Measurements from ENCODE around the gene UBXN7. TPM values are rescaled to one million over a fixed set of nuclear protein-coding genes. Genes with fewer than 3 reads are reported as not detected.
"Not testable (repeated sequence)": the region's sequence is repeated elsewhere in the genome, so short reads cannot be mapped to it uniquely, and the experiment has no call there.

The UBXN7 gene
- 10 to 100 TPM; 33.7 to 36.3 (median 35.4) TPM for total RNA-seq
- 11.6 TPM for polyA plus RNA-seq
- long read RNA-seq, donor 1, full-length matches to known transcripts: 13 of 17 reads
- long read RNA-seq, donor 1, partial matches to known transcripts: 1 of 17 reads
- long read RNA-seq, donor 1, other reads (novel, unspliced or antisense): 3 of 17 reads
- long read RNA-seq, donor 2, full-length matches to known transcripts: 2 of 3 reads
- long read RNA-seq, donor 2, partial matches to known transcripts: 1 of 3 reads
- long read RNA-seq, donor 2, other reads (novel, unspliced or antisense): 0 of 3 reads
- long read RNA-seq, donor 3, full-length matches to known transcripts: 19 of 29 reads
- long read RNA-seq, donor 3, partial matches to known transcripts: 2 of 29 reads
- long read RNA-seq, donor 3, other reads (novel, unspliced or antisense): 8 of 29 reads
- long read RNA-seq, donor 4, full-length matches to known transcripts: 3 of 4 reads
- long read RNA-seq, donor 4, partial matches to known transcripts: 0 of 4 reads
- long read RNA-seq, donor 4, other reads (novel, unspliced or antisense): 1 of 4 reads

GRCh38 chr3:196432137-196432879, at the start of gene UBXN7:
TSS of gene UBXN7 (minus strand) at chr3:196432427. CDS start at chr3:196432399, 28 bp downstream.
- peak; percentile 95 to 99 (median 97) for DNase-seq
- H3K4me3 ChIP-seq (ENCODE audit: low read length): peak within 1 kb of the TSS; percentile 77
- H3K27ac ChIP-seq (ENCODE audit: low read length): peak within 1 kb of the TSS; percentile 67
- no peaks in the 10 kb centered on the region for H3K9me3 ChIP-seq (ENCODE audit: control insufficient read depth, low read length)
- WGBS: under 1% methylated on average over 67 of the region's 67 CpGs
- H3K27me3 ChIP-seq (ENCODE audit: control insufficient read depth, insufficient read depth): no peaks in the 10 kb centered on the region
- H3K4me1 ChIP-seq (ENCODE audit: control insufficient read depth, insufficient read depth, low read length): no peaks in the 10 kb centered on the region
- ATAC-seq: peak; percentile 96 to 98
- intact Hi-C loops (cut with DNase I): no loop called here

GRCh38 chr3:196477678-196478077, 45.5 kb upstream of the UBXN7 start:
- H3K4me1 ChIP-seq (ENCODE audit: control insufficient read depth, insufficient read depth, low read length): no peaks in the 10 kb centered on the region
- intact Hi-C loops (cut with DNase I): no loop called here
- WGBS: 96% methylated on average over 4 of the region's 4 CpGs
- DNase-seq (no peak), ATAC-seq (no peak)
- no peaks in the 10 kb centered on the region for H3K27me3 ChIP-seq (ENCODE audit: control insufficient read depth, insufficient read depth)
- no peak overlapping the region for H3K27ac ChIP-seq (ENCODE audit: low read length)
- no peaks in the 10 kb centered on the region for H3K9me3 ChIP-seq (ENCODE audit: control insufficient read depth, low read length)
- H3K4me3 ChIP-seq (ENCODE audit: low read length): no peak overlapping the region

GRCh38 chr3:196472286-196472685, 40.1 kb upstream of the UBXN7 start:
- DNase-seq (no peak), ATAC-seq (no peak)
- Histone ChIP-seq H3K4me3 (ENCODE audit: low read length) (no peak overlapping the region), H3K27me3 (ENCODE audit: control insufficient read depth, insufficient read depth) (no peaks in the 10 kb centered on the region), H3K4me1 (ENCODE audit: control insufficient read depth, insufficient read depth, low read length) (no peaks in the 10 kb centered on the region), H3K9me3 (ENCODE audit: control insufficient read depth, low read length) (no peaks in the 10 kb centered on the region), H3K27ac (ENCODE audit: low read length) (no peak overlapping the region)
- 93% methylated on average over 8 of the region's 8 CpGs for WGBS
- intact Hi-C loops (cut with DNase I): no loop called here

- DNase-seq (no peak), ATAC-seq (no peak)
- Histone ChIP-seq H3K27me3 (ENCODE audit: control insufficient read depth, insufficient read depth) (no peaks in the 10 kb centered on the region), H3K27ac (ENCODE audit: low read length) (no peak overlapping the region), H3K4me1 (ENCODE audit: control insufficient read depth, insufficient read depth, low read length) (no peaks in the 10 kb centered on the region), H3K4me3 (ENCODE audit: low read length) (no peak overlapping the region), H3K9me3 (ENCODE audit: control insufficient read depth, low read length) (no peaks in the 10 kb centered on the region)
- 81% methylated on average over 2 of the region's 2 CpGs for WGBS
- intact Hi-C loops (cut with DNase I): no loop called here
Measured at GRCh38 chr3:196471551-196471950, 39.3 kb upstream of the UBXN7 start.

- H3K4me1 ChIP-seq (ENCODE audit: control insufficient read depth, insufficient read depth, low read length); DNase-seq; intact Hi-C loops (cut with DNase I); H3K27me3 ChIP-seq (ENCODE audit: control insufficient read depth, insufficient read depth); H3K4me3 ChIP-seq (ENCODE audit: low read length); H3K9me3 ChIP-seq (ENCODE audit: control insufficient read depth, low read length); H3K27ac ChIP-seq (ENCODE audit: low read length); ATAC-seq: not testable (repeated sequence)
- WGBS: 92% methylated on average over 3 of the region's 3 CpGs
Measured at GRCh38 chr3:196470182-196470581, 38.0 kb upstream of the UBXN7 start.

GRCh38 chr3:196463804-196464203, 31.6 kb upstream of the UBXN7 start:
- ATAC-seq (no peak), DNase-seq (no peak)
- 96% methylated on average over 3 of the region's 3 CpGs for WGBS
- no peaks in the 10 kb centered on the region for H3K27me3 ChIP-seq (ENCODE audit: control insufficient read depth, insufficient read depth)
- H3K27ac ChIP-seq (ENCODE audit: low read length): no peak overlapping the region
- no peaks in the 10 kb centered on the region for H3K4me1 ChIP-seq (ENCODE audit: control insufficient read depth, insufficient read depth, low read length)
- intact Hi-C loops (cut with DNase I): no loop called here
- H3K9me3 ChIP-seq (ENCODE audit: control insufficient read depth, low read length): no peaks in the 10 kb centered on the region
- no peak overlapping the region for H3K4me3 ChIP-seq (ENCODE audit: low read length)

GRCh38 chr3:196463478-196463756, 31.2 kb upstream of the UBXN7 start:
- WGBS: 98% methylated on average over 2 of the region's 2 CpGs
- Histone ChIP-seq H3K4me1 (ENCODE audit: control insufficient read depth, insufficient read depth, low read length) (no peaks in the 10 kb centered on the region), H3K27ac (ENCODE audit: low read length) (no peak overlapping the region), H3K9me3 (ENCODE audit: control insufficient read depth, low read length) (no peaks in the 10 kb centered on the region), H3K4me3 (ENCODE audit: low read length) (no peak overlapping the region), H3K27me3 (ENCODE audit: control insufficient read depth, insufficient read depth) (no peaks in the 10 kb centered on the region)
- ATAC-seq (no peak), DNase-seq (no peak)
- intact Hi-C loops (cut with DNase I): no loop called here

GRCh38 chr3:196462680-196463477, 30.7 kb upstream of the UBXN7 start:
- intact Hi-C loops (cut with DNase I); H3K4me1 ChIP-seq (ENCODE audit: control insufficient read depth, insufficient read depth, low read length); ATAC-seq; H3K4me3 ChIP-seq (ENCODE audit: low read length); H3K27me3 ChIP-seq (ENCODE audit: control insufficient read depth, insufficient read depth); H3K27ac ChIP-seq (ENCODE audit: low read length); H3K9me3 ChIP-seq (ENCODE audit: control insufficient read depth, low read length); DNase-seq: not testable (repeated sequence)
- 100% methylated on average over 1 of the region's 1 CpG for WGBS

GRCh38 chr3:196458063-196458462, 25.8 kb upstream of the UBXN7 start:
- ATAC-seq: no peak
- intact Hi-C loops (cut with DNase I): no loop called here
- 79% methylated on average over 4 of the region's 4 CpGs for WGBS
- no peak overlapping the region for H3K4me3 ChIP-seq (ENCODE audit: low read length)
- DNase-seq: no peak
- no peaks in the 10 kb centered on the region for H3K27me3 ChIP-seq (ENCODE audit: control insufficient read depth, insufficient read depth)
- no peak overlapping the region for H3K27ac ChIP-seq (ENCODE audit: low read length)
- H3K4me1 ChIP-seq (ENCODE audit: control insufficient read depth, insufficient read depth, low read length): no peaks in the 10 kb centered on the region
- no peaks in the 10 kb centered on the region for H3K9me3 ChIP-seq (ENCODE audit: control insufficient read depth, low read length)

- H3K9me3 ChIP-seq (ENCODE audit: control insufficient read depth, low read length); H3K27me3 ChIP-seq (ENCODE audit: control insufficient read depth, insufficient read depth); intact Hi-C loops (cut with DNase I); ATAC-seq; DNase-seq; H3K4me3 ChIP-seq (ENCODE audit: low read length); H3K27ac ChIP-seq (ENCODE audit: low read length); H3K4me1 ChIP-seq (ENCODE audit: control insufficient read depth, insufficient read depth, low read length): not testable (repeated sequence)
- 71% methylated on average over 7 of the region's 7 CpGs for WGBS
Measured at GRCh38 chr3:196457470-196457869, 25.2 kb upstream of the UBXN7 start.

GRCh38 chr3:196454935-196455334, 22.7 kb upstream of the UBXN7 start:
- H3K4me3 ChIP-seq (ENCODE audit: low read length): no peak overlapping the region
- whole genome bisulfite sequencing: 78% methylated on average over 6 of the region's 6 CpGs
- intact Hi-C loops (cut with DNase I): no loop called here
- no peaks in the 10 kb centered on the region for H3K27me3 ChIP-seq (ENCODE audit: control insufficient read depth, insufficient read depth)
- no peaks in the 10 kb centered on the region for H3K4me1 ChIP-seq (ENCODE audit: control insufficient read depth, insufficient read depth, low read length)
- ATAC-seq (no peak), DNase-seq (no peak)
- H3K9me3 ChIP-seq (ENCODE audit: control insufficient read depth, low read length): no peaks in the 10 kb centered on the region
- no peak overlapping the region for H3K27ac ChIP-seq (ENCODE audit: low read length)

Measured in right cardiac atrium (tissue), 5 donors.